ENCODE results near the gene PTPN2.

The PTPN2 gene

DNA sequence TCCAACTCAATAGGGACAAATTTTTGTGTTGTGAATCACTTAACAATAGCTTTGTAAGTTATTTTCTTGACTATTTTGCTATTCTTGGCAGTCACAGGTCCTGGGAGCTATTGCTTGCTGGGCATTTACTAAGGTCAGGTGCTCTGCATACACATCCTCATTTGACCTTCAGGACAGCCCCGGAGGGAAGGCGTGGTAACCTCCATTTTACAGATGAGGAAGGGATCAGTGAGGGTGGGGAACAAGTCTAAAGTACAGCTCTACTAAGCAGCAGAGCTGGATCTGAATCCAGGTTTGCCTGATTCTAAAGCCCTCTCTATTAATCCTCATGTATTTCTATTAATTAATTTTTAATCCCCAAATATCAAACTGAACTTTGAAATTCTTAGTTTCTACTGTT, 58.8 kb downstream of the PTPN2 start:
- DNase-seq = no peak
- no peaks in the 10 kb centered on the region for H3K27me3 ChIP-seq (ENCODE audit: insufficient read depth, low read length)
- H2BK120ac ChIP-seq (ENCODE audit: insufficient read depth, low read length, poor library complexity) = no peak overlapping the region
- H4K12ac ChIP-seq (ENCODE audit: low read depth, low read length) = no peak overlapping the region
- no peak overlapping the region for H2BK12ac ChIP-seq (ENCODE audit: low read length)
- no peak overlapping the region for H3K4me2 ChIP-seq (ENCODE audit: low read length)
- H3K14ac ChIP-seq (ENCODE audit: low read length) = no peak overlapping the region
- H3K79me1 ChIP-seq (ENCODE audit: low read length) = no peaks in the 10 kb centered on the region
- H3K23ac ChIP-seq (ENCODE audit: low read length) = no peak overlapping the region
- peaks cover 4 to 11% of the 10 kb centered on the region in 2 experiments for H3K36me3 ChIP-seq (ENCODE audit: control insufficient read depth in 1 of 2, insufficient read depth in 2 of 2, low read length in 2 of 2)
- H3K18ac ChIP-seq (ENCODE audit: low read length) = no peak overlapping the region
- no peak overlapping the region for H3K4ac ChIP-seq (ENCODE audit: low read depth, low read length)
- H2BK5ac ChIP-seq (ENCODE audit: low read depth, low read length, poor library complexity) = no peak overlapping the region
- H3K27ac ChIP-seq (ENCODE audit: low read depth, low read length) = no peak overlapping the region
- H4K8ac ChIP-seq (ENCODE audit: low read depth, low read length) = no peak overlapping the region
- no CpG with 5 or more reads among the region's 2 CpGs for WGBS (ENCODE audit: extremely low coverage, insufficient coverage, insufficient read length)
- no peaks in the 10 kb centered on the region for H3K79me2 ChIP-seq (ENCODE audit: control insufficient read depth, insufficient read depth, low read length, poor library complexity)
- no peak overlapping the region for H4K91ac ChIP-seq (ENCODE audit: low read depth, low read length)
- H3K9ac ChIP-seq (ENCODE audit: low read length) = no peak overlapping the region
- no peak overlapping the region for H3K4me3 ChIP-seq (ENCODE audit: low read depth, low read length)
- H2AK5ac ChIP-seq (ENCODE audit: low read length) = no peak overlapping the region
- no peaks in the 10 kb centered on the region for H3K9me3 ChIP-seq (ENCODE audit: insufficient read depth, low read depth, low read length)
- peaks cover 0 to 3% of the 10 kb centered on the region in 2 experiments for H3K4me1 ChIP-seq (ENCODE audit: control insufficient read depth in 1 of 2, insufficient read depth in 2 of 2, low read length in 2 of 2)
- no peak overlapping the region for H2AFZ ChIP-seq (ENCODE audit: insufficient read depth, low read length, poor library complexity)

DNA sequence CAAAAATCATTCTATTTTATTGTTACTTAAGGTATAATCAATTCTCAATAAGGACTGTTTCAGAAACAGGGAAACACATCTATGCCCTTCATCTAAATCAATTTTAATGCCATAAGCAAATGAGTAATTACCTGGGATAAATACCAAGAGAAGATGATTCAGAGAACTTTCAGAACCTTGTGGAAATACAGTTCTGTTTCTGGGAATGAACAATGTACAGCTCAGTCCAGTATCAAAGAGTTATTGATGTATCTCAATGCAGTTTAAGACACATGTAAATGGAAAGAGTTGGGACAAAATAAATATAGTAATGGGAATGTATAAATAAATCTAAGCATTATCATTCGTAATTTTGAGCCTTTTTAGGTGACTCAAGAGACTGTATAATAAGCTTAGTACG, 60.1 kb downstream of the PTPN2 start:
- Histone ChIP-seq H3K36me3 (ENCODE audit: control insufficient read depth in 1 of 2, insufficient read depth in 2 of 2, low read length in 2 of 2) (peaks cover 4 to 9% of the 10 kb centered on the region in 2 experiments), H3K4me3 (ENCODE audit: low read depth, low read length) (no peak overlapping the region), H3K14ac (ENCODE audit: low read length) (no peak overlapping the region), H4K8ac (ENCODE audit: low read depth, low read length) (no peak overlapping the region), H3K4me2 (ENCODE audit: low read length) (no peak overlapping the region), H3K18ac (ENCODE audit: low read length) (no peak overlapping the region), H3K79me1 (ENCODE audit: low read length) (no peaks in the 10 kb centered on the region), H2BK5ac (ENCODE audit: low read depth, low read length, poor library complexity) (no peak overlapping the region), H3K4me1 (ENCODE audit: control insufficient read depth in 1 of 2, insufficient read depth in 2 of 2, low read length in 2 of 2) (peaks cover 0 to 3% of the 10 kb centered on the region in 2 experiments), H4K91ac (ENCODE audit: low read depth, low read length) (no peak overlapping the region), H3K79me2 (ENCODE audit: control insufficient read depth, insufficient read depth, low read length, poor library complexity) (no peaks in the 10 kb centered on the region), H2BK12ac (ENCODE audit: low read length) (no peak overlapping the region), H3K27me3 (ENCODE audit: insufficient read depth, low read length) (no peaks in the 10 kb centered on the region), H4K12ac (ENCODE audit: low read depth, low read length) (no peak overlapping the region), H3K9ac (ENCODE audit: low read length) (no peak overlapping the region), H3K4ac (ENCODE audit: low read depth, low read length) (no peak overlapping the region), H2AFZ (ENCODE audit: insufficient read depth, low read length, poor library complexity) (no peak overlapping the region), H3K9me3 (ENCODE audit: insufficient read depth, low read depth, low read length) (no peaks in the 10 kb centered on the region), H3K23ac (ENCODE audit: low read length) (no peak overlapping the region), H2BK120ac (ENCODE audit: insufficient read depth, low read length, poor library complexity) (no peak overlapping the region), H3K27ac (ENCODE audit: low read depth, low read length) (no peak overlapping the region), H2AK5ac (ENCODE audit: low read length) (no peak overlapping the region)
- no CpG with 5 or more reads among the region's 2 CpGs for WGBS (ENCODE audit: extremely low coverage, insufficient coverage, insufficient read length)
- DNase-seq = no peak

DNA sequence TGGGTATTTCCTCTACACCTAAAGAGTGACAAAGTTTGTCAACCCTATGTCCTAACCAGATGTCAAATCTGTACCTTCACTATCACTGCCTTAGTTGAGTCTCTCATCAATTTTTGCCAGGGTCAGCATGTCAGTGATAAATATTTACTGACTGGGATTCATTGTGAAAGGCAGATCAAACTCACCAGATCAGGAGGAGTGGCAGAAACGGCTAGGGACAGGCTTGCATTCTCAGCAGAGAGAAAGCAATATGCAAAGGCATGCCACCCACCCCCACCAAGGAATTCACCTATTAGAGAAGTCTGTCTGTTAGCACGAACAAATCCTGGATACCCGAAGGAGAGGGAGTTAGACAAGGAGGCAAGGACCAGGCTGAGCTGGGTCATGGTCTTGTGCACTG, 62.6 kb downstream of the PTPN2 start:
- Histone ChIP-seq H3K4ac (ENCODE audit: low read depth, low read length) (no peak overlapping the region), H3K23ac (ENCODE audit: low read length) (no peak overlapping the region), H3K27me3 (ENCODE audit: insufficient read depth, low read length) (no peaks in the 10 kb centered on the region), H2AFZ (ENCODE audit: insufficient read depth, low read length, poor library complexity) (no peak overlapping the region), H2AK5ac (ENCODE audit: low read length) (no peak overlapping the region), H3K36me3 (ENCODE audit: control insufficient read depth in 1 of 2, insufficient read depth in 2 of 2, low read length in 2 of 2) (peaks cover 2 to 5% of the 10 kb centered on the region in 2 experiments), H2BK12ac (ENCODE audit: low read length) (no peak overlapping the region), H3K79me2 (ENCODE audit: control insufficient read depth, insufficient read depth, low read length, poor library complexity) (no peaks in the 10 kb centered on the region), H3K4me1 (ENCODE audit: control insufficient read depth in 1 of 2, insufficient read depth in 2 of 2, low read length in 2 of 2) (peaks cover 0 to 3% of the 10 kb centered on the region in 2 experiments), H4K12ac (ENCODE audit: low read depth, low read length) (no peak overlapping the region), H3K9ac (ENCODE audit: low read length) (no peak overlapping the region), H3K79me1 (ENCODE audit: low read length) (no peaks in the 10 kb centered on the region), H3K4me3 (ENCODE audit: low read depth, low read length) (no peak overlapping the region), H3K18ac (ENCODE audit: low read length) (no peak overlapping the region), H3K27ac (ENCODE audit: low read depth, low read length) (no peak overlapping the region), H3K14ac (ENCODE audit: low read length) (no peak overlapping the region), H2BK5ac (ENCODE audit: low read depth, low read length, poor library complexity) (no peak overlapping the region), H3K9me3 (ENCODE audit: insufficient read depth, low read depth, low read length) (no peaks in the 10 kb centered on the region), H2BK120ac (ENCODE audit: insufficient read depth, low read length, poor library complexity) (no peak overlapping the region), H4K91ac (ENCODE audit: low read depth, low read length) (no peak overlapping the region), H3K4me2 (ENCODE audit: low read length) (no peak overlapping the region), H4K8ac (ENCODE audit: low read depth, low read length) (no peak overlapping the region)
- no peak for DNase-seq
- no CpG with 5 or more reads among the region's 3 CpGs for WGBS (ENCODE audit: extremely low coverage, insufficient coverage, insufficient read length)

DNA sequence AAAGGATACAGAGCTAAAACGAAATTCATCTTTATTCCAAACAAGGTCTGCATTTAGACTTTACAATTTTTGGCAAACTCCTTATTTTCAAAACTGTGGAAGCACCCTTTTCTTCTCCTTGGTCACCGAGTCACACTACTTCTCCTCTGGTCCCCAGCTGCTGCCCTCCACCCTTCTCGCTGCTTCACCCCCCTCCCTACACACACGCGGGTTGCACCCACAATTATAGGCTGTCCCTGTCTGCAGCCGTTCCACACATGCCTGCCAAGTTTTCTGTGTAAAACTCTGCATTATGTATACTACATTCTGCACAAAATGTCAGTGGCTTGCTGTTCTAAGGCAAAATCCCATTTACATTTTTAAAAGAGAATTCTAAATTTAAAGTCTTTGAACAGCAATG, 63.5 kb downstream of the PTPN2 start:
- Histone ChIP-seq H3K18ac (ENCODE audit: low read length) (no peak overlapping the region), H3K27ac (ENCODE audit: low read depth, low read length) (no peak overlapping the region), H3K79me2 (ENCODE audit: control insufficient read depth, insufficient read depth, low read length, poor library complexity) (no peaks in the 10 kb centered on the region), H3K4me1 (ENCODE audit: control insufficient read depth in 1 of 2, insufficient read depth in 2 of 2, low read length in 2 of 2) (peaks cover 0 to 3% of the 10 kb centered on the region in 2 experiments), H2BK12ac (ENCODE audit: low read length) (no peak overlapping the region), H4K91ac (ENCODE audit: low read depth, low read length) (no peak overlapping the region), H2AK5ac (ENCODE audit: low read length) (no peak overlapping the region), H3K79me1 (ENCODE audit: low read length) (no peaks in the 10 kb centered on the region), H3K4me3 (ENCODE audit: low read depth, low read length) (no peak overlapping the region), H3K27me3 (ENCODE audit: insufficient read depth, low read length) (no peaks in the 10 kb centered on the region), H2BK120ac (ENCODE audit: insufficient read depth, low read length, poor library complexity) (no peak overlapping the region), H3K4ac (ENCODE audit: low read depth, low read length) (no peak overlapping the region), H3K14ac (ENCODE audit: low read length) (no peak overlapping the region), H2BK5ac (ENCODE audit: low read depth, low read length, poor library complexity) (no peak overlapping the region), H3K9me3 (ENCODE audit: insufficient read depth, low read depth, low read length) (no peaks in the 10 kb centered on the region), H3K4me2 (ENCODE audit: low read length) (no peak overlapping the region), H3K9ac (ENCODE audit: low read length) (no peak overlapping the region), H2AFZ (ENCODE audit: insufficient read depth, low read length, poor library complexity) (no peak overlapping the region), H4K12ac (ENCODE audit: low read depth, low read length) (no peak overlapping the region), H3K23ac (ENCODE audit: low read length) (no peak overlapping the region), H4K8ac (ENCODE audit: low read depth, low read length) (no peak overlapping the region), H3K36me3 (ENCODE audit: control insufficient read depth in 1 of 2, insufficient read depth in 2 of 2, low read length in 2 of 2) (peaks cover 5 to 8% of the 10 kb centered on the region in 2 experiments)
- WGBS (ENCODE audit: extremely low coverage, insufficient coverage, insufficient read length) = no CpG with 5 or more reads among the region's 6 CpGs
- no peak for DNase-seq

Data from trophoblast cell (in vitro differentiated cells and primary cell).